T1000 (cell line): ENCODE results near the gene CDH5.

Experiments
- DNase-seq: peaks from one replicate; lab custom pipeline; 2025; ENCODE audit warnings: mixed read lengths; lab: John Stamatoyannopoulos, UW

CDH5 gene

DNA sequence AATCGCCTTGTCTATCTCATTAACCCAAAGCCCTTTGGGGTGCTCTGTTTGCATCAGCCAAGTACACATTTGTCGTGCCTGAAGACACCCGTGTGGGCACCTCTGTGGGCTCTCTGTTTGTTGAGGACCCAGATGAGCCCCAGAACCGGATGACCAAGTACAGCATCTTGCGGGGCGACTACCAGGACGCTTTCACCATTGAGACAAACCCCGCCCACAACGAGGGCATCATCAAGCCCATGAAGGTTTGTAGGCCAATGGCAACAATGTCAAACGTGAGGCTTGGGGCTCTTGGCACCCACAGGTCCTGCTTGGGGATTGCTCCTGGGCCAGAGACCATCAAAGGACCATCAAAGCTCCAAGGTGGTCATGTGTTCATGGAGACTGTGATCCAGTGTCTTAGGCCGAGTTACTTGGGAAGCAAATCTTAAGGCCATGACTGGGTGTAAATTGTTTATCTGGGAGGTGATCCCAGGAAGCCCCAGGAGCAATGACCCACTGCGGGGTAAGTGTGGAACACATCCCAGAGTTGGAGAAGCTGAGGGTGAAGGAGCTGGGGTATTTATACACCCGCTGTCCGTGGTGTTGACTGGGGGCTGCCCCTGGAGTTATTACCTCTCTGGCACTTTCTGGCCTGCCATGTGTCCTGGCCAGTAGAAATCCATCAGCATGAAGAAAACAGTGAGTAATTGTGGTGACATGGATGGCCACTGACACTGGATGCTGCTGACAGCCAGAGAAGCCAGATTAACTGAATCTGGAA lies 24.0 kb downstream of the CDH5 start:
- no peak for DNase-seq

DNA sequence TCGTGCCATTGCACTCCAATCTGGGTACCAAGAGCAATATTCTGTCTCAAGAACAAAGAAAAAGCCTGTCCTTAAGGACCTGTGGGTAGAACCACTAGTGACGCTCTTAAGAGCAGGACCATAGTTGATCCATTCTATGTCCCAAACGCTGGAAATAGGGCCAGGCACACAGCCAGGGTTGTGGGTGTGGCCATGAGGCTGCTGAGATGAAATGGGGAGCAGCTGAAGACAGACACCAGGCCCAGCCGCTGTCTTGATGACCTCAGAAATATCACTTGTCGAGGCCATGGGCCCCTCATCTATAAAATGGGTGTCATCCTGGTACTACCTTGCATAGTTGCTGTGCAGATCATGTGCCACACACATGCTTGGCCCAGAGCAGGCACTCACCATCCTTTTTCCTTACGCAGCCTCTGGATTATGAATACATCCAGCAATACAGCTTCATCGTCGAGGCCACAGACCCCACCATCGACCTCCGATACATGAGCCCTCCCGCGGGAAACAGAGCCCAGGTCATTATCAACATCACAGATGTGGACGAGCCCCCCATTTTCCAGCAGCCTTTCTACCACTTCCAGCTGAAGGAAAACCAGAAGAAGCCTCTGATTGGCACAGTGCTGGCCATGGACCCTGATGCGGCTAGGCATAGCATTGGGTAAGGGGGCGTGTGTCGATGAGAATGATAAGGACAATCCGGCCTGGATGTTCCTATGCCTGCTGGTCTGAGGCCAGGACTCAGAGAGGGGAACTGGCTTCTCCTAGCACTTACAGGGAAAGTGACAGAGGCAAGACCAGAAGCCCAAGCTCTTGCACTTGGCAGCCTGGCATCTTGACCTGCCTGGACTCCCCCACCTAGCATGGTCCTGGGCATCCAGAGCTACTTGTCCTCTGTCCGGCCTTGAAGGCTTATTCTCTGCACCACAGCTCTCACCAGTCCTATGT lies 25.5 kb downstream of the CDH5 start:
- no peak for DNase-seq

DNA sequence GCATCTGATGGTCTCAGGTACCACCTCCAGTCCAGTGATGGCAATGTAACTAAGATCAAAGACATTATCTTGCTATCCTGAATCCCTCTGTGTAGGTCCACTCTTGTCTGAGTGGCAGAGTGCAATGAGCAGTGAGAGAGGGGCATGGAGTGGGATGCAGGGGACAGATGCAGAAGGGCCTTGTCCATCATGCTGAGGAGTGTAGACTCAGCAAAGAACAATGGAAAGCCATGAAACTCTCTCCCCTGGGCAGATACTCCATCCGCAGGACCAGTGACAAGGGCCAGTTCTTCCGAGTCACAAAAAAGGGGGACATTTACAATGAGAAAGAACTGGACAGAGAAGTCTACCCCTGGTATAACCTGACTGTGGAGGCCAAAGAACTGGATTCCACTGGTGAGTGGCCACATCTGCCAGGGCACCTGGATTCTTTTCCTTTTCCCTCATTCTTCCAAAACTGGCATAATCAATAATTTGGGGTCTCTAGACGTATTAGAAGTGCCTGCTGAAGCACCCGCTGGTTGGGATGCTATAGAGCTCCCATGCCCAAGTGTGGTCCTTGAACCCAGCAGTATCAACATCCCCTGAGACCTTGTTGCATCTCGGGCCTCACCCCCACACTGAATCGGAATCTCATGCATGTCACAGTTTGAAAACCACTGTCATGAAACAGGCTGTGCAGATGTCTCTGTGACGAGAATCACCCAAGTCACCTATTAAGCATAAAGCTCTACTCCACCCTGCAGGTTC lies 29.5 kb downstream of the CDH5 start:
- DNase-seq = no peak

DNA sequence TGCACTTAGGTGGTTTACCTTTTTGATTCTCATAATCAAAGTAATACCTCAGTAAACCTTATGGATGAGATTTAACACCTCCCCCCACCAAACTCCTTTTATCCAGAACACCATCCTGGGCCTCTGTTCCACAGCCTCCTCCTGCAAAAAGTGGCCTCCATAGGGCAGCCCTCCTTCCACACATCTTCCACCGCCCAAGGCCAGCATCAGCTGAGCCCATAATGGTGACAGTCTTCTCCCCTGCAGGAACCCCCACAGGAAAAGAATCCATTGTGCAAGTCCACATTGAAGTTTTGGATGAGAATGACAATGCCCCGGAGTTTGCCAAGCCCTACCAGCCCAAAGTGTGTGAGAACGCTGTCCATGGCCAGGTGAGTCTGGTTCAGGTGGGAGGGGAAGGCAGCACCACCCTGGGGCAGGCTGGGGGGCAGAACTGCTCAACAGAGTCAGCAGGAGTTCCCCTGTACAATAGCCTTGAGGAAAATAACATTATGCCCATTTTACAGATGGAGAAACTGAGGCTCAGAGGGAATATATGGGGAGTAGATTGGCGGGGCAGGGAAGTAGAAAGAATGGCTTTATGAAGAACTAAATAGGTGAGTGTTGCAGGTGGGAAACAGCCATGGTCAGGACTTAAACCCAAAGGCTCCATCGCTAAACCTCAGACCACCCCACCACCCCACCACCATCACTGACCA lies 31.4 kb downstream of the CDH5 start:
- no peak for DNase-seq

DNA sequence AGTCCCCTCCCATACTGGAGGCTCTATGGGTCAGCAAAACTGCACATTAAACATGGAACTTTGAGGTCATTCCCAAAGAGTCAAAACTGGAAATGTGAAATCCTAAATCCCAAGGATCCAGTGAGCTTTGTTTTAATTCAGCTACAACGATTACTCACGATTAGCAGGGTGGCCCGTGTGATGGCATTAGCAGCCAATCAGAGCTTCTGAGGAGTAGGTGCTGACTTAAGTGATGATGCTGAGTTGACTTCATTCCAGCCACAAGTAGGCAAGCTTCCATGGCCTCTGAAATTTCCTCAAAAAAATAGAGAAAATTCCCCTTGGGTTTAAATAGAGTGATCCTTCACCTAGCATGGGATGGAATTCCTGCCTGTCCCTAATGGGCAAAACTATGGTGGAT lies 32.5 kb downstream of the CDH5 start:
- DNase-seq = no peak

DNA sequence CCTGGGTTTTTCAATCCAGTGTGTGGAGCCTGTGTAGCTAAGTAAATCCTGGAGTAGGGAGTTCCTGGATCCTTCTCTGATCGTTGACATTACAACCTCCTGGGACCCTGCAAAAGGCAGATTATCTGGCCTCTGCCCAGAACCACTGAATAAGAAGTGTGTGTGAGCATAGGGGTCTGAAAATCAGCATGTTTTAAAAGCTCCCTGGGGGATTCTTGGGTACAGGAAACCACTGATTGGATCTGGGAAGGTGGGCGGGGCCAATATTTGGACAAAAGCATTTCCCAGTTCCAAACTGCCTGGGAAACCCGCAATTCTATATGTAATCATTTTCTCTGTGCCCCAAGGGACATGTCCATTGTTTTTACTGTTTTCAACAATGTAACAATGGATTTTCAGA lies 33.4 kb downstream of the CDH5 start:
- DNase-seq = no peak

DNA sequence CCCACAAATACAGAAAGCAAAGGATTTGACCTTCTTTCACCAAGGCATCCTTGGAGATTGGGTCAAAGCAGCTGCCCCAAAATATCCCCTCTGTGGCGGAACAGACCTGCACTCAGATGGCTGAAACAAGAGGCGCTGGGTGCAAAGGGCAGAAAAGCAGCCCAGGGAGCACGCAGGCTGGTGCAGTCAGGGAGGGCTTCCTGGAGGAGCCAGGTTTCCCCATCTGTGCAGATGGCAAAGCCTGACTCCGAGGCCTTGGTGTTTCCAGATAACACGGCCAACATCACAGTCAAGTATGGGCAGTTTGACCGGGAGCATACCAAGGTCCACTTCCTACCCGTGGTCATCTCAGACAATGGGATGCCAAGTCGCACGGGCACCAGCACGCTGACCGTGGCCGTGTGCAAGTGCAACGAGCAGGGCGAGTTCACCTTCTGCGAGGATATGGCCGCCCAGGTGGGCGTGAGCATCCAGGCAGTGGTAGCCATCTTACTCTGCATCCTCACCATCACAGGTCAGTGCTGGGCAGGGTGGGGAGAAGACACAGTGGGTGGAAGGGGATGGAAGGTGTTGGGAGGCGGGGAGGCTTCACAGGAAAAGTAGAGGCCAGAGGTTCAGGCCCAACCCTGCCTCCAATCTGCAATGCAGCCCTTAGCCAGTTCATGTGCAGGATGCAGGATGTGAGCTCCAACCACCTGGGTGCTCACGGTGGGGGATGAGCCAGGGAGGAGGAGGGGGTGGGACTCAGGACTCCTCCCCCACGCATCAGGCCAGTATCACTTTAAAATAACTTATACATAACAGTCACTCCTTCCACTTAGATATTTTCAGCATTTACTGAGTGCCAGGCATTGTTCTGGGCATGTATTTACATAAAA lies 34.3 kb downstream of the CDH5 start:
- DNase-seq = no peak

DNA sequence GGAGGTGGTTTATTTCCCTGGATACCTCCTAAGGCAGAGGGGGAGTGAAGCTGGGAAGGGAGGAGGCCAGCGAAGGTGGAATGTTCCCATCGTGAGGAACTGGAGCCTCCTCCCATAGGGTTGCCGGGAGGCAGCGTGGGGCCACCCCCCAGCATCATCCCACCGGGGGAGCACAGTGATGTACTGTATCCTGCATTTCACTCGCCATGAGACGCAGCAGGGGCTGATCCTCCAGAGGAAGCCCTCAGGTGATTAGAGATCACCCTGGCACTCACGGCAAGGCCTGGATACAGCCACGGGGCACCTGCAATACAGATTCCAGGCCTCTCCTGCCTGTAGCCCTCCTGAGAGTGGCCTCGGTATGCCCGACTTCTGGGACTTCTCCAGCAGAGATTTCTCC lies 35.1 kb downstream of the CDH5 start:
- DNase-seq = no peak

DNA sequence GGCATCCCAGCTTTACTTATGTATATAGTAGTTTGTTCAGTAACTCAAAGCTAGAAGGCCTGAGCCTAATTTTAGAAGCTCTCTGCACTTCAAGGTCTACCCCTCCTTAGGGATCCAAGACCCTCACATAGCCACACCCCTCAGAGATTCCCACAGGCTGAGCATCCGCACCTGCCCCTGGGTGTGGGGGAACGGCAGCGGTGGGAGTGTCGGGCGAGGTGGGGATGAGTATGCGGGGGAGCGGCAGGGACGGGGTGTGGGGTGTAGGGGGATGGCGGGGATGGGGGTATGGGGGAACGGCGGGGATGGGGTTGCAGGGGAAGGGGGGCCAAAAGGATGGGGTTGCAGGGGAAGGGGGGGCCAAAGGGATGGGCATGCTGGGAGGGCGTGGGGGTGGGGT lies 35.7 kb downstream of the CDH5 start:
- DNase-seq = no peak

DNA sequence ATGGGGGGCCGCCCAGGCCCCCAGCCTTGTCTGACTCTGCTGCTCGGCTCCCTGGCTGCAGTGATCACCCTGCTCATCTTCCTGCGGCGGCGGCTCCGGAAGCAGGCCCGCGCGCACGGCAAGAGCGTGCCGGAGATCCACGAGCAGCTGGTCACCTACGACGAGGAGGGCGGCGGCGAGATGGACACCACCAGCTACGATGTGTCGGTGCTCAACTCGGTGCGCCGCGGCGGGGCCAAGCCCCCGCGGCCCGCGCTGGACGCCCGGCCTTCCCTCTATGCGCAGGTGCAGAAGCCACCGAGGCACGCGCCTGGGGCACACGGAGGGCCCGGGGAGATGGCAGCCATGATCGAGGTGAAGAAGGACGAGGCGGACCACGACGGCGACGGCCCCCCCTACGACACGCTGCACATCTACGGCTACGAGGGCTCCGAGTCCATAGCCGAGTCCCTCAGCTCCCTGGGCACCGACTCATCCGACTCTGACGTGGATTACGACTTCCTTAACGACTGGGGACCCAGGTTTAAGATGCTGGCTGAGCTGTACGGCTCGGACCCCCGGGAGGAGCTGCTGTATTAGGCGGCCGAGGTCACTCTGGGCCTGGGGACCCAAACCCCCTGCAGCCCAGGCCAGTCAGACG lies 36.2 kb downstream of the CDH5 start:
- no peak for DNase-seq

DNA sequence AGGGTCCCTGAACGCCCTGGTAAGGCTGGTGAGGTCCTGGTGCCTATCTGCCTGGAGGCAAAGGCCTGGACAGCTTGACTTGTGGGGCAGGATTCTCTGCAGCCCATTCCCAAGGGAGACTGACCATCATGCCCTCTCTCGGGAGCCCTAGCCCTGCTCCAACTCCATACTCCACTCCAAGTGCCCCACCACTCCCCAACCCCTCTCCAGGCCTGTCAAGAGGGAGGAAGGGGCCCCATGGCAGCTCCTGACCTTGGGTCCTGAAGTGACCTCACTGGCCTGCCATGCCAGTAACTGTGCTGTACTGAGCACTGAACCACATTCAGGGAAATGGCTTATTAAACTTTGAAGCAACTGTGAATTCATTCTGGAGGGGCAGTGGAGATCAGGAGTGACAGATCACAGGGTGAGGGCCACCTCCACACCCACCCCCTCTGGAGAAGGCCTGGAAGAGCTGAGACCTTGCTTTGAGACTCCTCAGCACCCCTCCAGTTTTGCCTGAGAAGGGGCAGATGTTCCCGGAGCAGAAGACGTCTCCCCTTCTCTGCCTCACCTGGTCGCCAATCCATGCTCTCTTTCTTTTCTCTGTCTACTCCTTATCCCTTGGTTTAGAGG lies 37.1 kb downstream of the CDH5 start:
- DNase-seq = no peak

DNA sequence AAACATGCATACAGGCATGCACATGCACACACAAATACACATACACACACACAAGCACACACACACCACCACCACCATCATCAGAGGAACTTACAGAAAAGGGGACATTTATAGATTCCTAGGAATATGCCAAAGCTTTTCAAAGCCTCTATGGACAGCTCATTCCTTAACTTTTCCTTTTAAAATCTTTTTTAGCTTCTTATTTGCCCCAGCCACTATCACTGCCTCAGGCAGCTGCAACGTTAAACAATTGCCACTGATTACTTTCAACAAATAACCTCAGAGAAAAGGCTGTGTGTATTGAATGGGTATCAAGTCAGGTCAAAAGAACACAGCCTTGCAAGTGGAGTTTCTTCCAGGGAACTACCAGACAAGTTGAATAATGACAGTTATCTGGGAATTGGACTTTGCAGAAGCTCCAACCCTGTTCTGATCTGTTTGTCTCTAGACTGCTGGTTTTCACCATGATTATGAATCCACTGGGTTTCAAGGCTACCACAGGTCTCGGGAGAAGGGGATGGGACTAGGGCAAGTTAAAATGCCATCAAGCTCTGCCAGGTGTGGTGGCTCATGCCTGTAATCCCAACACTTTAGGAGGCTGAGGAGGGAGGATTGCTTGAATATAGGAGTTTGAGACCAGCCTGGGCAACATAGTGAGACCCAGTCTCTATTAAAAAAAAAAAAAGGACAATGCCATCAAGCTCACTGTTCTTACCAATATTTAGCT lies 38.7 kb downstream of the CDH5 start:
- no peak for DNase-seq

DNA sequence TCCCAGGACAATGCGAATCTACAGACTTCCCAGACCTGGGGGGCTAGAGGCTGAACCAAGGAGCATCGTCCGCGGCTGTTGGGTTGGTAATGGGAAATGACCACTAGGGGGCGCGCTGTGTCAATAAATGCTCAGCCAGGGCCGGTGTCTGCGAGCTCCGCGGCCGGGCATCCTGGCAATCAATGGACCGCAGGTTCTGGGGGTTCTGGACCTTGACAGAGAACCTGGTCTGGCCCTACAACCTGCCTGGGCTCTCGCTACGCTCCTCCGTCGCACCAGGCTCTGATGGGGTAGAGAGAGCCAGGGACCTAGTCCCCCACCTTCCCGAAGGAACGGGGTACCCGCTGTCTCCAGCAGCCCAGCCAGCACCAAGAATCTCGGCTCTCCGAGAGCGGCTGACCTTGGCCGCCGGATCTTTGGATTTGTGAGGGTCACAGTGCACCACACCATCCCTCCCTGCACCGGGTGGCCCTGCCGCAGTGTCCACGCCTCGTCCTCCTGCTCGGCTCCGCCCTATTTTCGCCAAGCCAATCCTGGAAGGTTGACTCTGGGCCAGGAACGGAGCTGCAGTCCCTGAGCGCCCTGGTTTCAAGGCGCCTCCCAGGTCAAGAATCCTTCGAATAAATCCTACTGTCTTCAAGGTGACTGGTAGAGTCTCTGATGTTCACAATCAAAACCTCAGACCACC lies 40.2 kb downstream of the CDH5 start:
- DNase-seq = peak; percentile 63

DNA sequence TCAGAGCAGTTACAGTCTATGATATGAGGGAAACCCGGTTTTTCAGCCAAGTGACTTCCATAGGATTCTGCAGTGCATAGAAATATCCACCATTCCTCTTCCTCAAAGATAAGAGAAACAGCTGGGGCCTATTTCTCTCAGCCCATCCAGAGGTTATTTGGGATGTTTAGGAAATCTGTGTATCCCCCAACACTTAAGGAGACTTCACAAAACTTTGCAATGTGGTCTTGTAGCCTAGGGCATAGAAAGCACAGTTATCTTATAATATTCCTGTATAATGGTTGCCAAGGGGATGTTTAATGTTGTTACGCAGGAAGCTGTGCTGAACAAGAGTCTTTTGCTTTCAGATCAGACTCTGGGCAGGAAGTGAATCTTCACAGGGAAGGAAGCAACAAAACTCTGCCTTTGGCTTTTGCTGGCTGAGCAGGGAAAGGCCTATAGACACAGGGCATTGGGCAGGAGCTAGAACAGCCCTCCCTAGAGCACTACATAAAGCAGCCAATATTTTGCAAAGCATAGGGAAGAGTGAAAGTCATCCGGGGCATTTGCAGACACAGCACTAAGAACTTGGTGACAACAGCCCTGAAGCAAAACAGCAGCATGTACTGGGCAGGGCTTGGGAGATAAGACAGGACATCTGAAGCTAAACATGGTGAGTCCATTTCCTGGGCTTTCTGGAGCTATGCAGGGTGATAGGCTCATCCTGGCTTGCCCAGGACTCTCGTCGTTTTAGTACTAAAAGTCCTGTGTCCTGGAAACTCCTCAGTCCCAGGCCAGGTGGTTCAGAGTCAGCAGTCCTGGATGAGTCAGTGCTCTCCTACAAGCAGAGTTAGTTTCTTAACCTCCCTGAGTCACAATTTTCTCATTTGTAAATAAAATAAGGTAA lies 41.9 kb downstream of the CDH5 start:
- DNase-seq = peak; percentile 31

DNA sequence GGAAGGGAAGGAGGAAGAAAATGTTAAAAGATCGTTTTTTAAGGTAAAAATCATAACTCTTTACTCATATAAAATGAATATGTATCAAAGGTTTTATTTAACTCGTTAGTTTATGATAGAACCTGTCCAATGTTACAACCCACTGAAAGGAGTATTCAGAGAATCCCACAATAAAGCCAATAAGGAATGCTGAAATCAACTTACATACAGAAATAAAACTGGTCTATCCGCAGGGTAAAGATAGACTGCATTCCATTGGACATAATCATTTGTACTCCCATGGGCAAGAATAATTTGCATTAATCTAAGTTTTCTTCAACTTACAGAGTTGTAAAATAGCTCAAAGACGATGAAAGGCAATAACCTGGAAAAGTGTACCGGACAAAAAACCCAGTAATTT lies 42.7 kb downstream of the CDH5 start:
- no peak for DNase-seq

DNA sequence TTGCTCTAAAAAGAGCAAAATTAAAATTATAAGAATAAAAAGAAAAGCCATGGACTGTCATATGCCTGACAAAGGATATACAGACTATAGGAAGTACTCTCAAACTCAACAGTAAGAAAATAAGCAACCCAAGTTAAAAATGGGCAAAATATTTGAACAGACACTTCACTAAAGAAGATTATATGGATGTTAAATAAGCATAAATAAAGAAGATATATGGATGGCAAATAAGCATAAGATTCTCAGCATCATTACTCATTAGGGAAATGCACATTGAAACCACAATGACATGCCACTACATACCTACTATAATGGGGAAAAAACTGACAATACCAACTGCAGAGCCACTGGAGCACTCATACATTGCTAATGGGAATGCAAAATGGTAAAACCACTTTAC lies 45.7 kb downstream of the CDH5 start:
- no peak for DNase-seq

DNA sequence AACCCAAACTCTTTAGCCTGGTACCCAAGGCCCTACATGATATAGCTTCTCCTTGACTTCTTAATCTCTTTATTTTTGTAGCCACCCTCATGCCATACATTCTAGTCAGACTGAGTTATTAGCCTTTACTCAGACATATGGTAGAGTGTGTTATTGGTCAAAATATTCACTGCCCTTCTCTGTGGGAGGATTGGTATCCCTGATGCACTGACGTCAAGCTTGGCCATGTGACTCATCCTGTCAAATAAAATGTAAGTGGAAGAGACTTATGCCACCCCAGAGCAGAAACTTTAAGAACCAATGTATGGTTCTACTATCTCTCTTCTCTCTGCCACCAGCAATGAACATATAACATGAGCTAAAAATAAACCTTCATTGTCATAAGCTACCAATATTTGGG lies 48.4 kb downstream of the CDH5 start:
- DNase-seq = no peak

DNA sequence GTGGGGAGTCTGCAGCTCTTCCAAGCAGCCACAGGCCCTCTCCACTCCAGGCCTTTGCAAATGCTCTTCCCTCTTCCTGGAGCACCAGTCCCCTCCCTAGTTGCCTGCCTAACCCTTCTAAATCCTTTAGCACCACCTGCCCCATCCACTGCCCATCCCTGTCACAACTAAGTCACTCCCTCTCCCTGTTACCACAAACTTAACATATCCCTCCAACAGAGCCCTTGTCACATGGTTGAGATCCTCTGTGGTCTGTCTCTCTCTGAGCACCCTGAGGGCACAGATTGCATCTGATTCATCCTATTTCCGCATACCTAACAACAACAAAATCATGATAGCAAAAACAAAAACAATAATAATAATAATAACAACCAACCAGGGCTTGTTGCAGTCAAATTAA lies 49.6 kb downstream of the CDH5 start:
- DNase-seq = no peak
